H1 (cell line): ENCODE data around the gene TMEM92. TPM values are rescaled to one million over a fixed set of nuclear protein-coding genes. Genes with fewer than 3 reads are reported as not detected.
A peak's percentile ranks its signal among the peaks of the same experiment; 100 is the strongest.

Experiments
- CTCF ChIA-PET: fragments of 300-600 bp; sonication (Branson Sonifier 250); formaldehyde crosslinking; loops from one replicate; lab custom pipeline; 2021; ENCODE audit not compliant: partially characterized antibody; lab: Charles Lee
- POLR2A ChIA-PET: fragments of 300-600 bp; sonication (Branson Sonifier 250); formaldehyde crosslinking; loops from one replicate; lab custom pipeline; 2021; ENCODE audit warnings: inconsistent platforms; ENCODE audit not compliant: partially characterized antibody; lab: Charles Lee
- DNase-seq, 2 experiments: peaks; one replicate each; pipeline versions ENCODE4 v3.0.0 to v3.0.0-alpha.2; 2010 to 2022; ENCODE audit warnings: low spot score in 2 of 2, low read depth in 1 of 2, mixed read lengths in 1 of 2
- FAIRE-seq: peaks from 2 replicates; lab custom pipeline; 2011; peaks lifted over from hg19 to GRCh38; lab: Jason Lieb, UNC
- H2AFZ ChIP-seq: 2 replicates; pipeline ENCODE4 v1.8.1; 2012; ENCODE audit warnings: low read length, inconsistent platforms
- H2AK5ac ChIP-seq: 2 replicates; pipeline ENCODE4 v1.6.1; 2013; ENCODE audit warnings: low read depth, low read length
- H2BK120ac ChIP-seq: replicated peaks from 2 replicates; pipeline ENCODE3; 2013; ENCODE audit warnings: low read depth, low read length, inconsistent platforms
- H2BK12ac ChIP-seq: 2 replicates; pipeline ENCODE4 v1.6.1; 2013; ENCODE audit warnings: low read depth, low read length
- H2BK15ac ChIP-seq: 2 replicates; pipeline ENCODE4 v1.6.1; 2013; ENCODE audit warnings: low read length
- H2BK20ac ChIP-seq: 2 replicates; pipeline ENCODE4 v1.6.1; 2013; ENCODE audit warnings: low read length
- H2BK5ac ChIP-seq: 2 replicates; pipeline ENCODE4 v1.6.1; 2013; ENCODE audit warnings: low read depth, low read length
- H3K14ac ChIP-seq: 2 replicates; pipeline ENCODE4 v1.6.1; 2013; ENCODE audit warnings: inconsistent platforms; ENCODE audit not compliant: insufficient read length
- H3K18ac ChIP-seq: 2 replicates; pipeline ENCODE4 v1.6.1; 2013; ENCODE audit warnings: low read length; ENCODE audit errors: extremely low read depth
- H3K23ac ChIP-seq: 2 replicates; pipeline ENCODE4 v1.6.1; 2013; ENCODE audit warnings: inconsistent platforms; ENCODE audit not compliant: insufficient read length
- H3K23me2 ChIP-seq: 2 replicates; pipeline ENCODE4 v1.6.1; 2013; ENCODE audit warnings: low read depth, low read length
- H3K27ac ChIP-seq: 2 replicates; pipeline ENCODE4 v1.6.1; 2011; ENCODE audit warnings: low read depth, low read length, inconsistent platforms
- H3K27me3 ChIP-seq, 4 experiments: replicated peaks in 1 of 4; 1 replicate in 1 of 4; 2 replicates in 3 of 4; pipeline versions ENCODE4 v1.6.1 to v1.8.1; 2011 to 2013; ENCODE audit warnings: low read length in 3 of 4, mild to moderate bottlenecking in 3 of 4, inconsistent platforms in 2 of 4, mixed read lengths in 2 of 4, moderate library complexity in 1 of 4; ENCODE audit not compliant: control insufficient read depth in 3 of 4, insufficient read depth in 3 of 4; ENCODE audit errors: extremely low read depth in 1 of 4
- H3K36me3 ChIP-seq, 4 experiments: 2 replicates each; pipeline versions ENCODE4 v1.6.1 to v1.8.1; 2011 to 2013; ENCODE audit warnings: mild to moderate bottlenecking in 4 of 4, low read length in 3 of 4, moderate library complexity in 2 of 4, control low read depth in 1 of 4, inconsistent platforms in 1 of 4; ENCODE audit not compliant: insufficient read depth in 4 of 4, control insufficient read depth in 2 of 4
- H3K4ac ChIP-seq: replicated peaks from 2 replicates; pipeline ENCODE3; 2013; ENCODE audit warnings: low read length, low read depth, mixed read lengths, inconsistent platforms; ENCODE audit not compliant: insufficient read length
- H3K4me1 ChIP-seq, 4 experiments: replicated peaks in 1 of 4; 1 replicate in 1 of 4; 2 replicates in 3 of 4; pipeline versions ENCODE4 v1.6.1 to v1.8.1; 2011 to 2013; ENCODE audit warnings: low read length in 3 of 4, inconsistent platforms in 2 of 4, mixed read lengths in 1 of 4; ENCODE audit not compliant: insufficient read depth in 4 of 4, control insufficient read depth in 3 of 4
- H3K4me2 ChIP-seq, 2 experiments: 2 replicates each; pipeline versions ENCODE4 v1.6.1 to v1.8.1; 2011 to 2013; ENCODE audit warnings: low read depth in 2 of 2, low read length in 2 of 2, control low read depth in 1 of 2, inconsistent platforms in 1 of 2, mild to moderate bottlenecking in 1 of 2; ENCODE audit not compliant: insufficient read depth in 1 of 2
- H3K4me3 ChIP-seq, 4 experiments: fragments of 200-600, 300-600 bp in 1 of 4; sonication (generic), shearing (Covaris generic), sonication (Bioruptor Twin) in 1 of 4; 2 replicates each; pipeline versions ENCODE4 v1.5.1 to v1.8.1; 2011 to 2016; ENCODE audit warnings: low read length in 4 of 4, low read depth in 3 of 4, control low read depth in 2 of 4, inconsistent platforms in 2 of 4, mild to moderate bottlenecking in 2 of 4, mixed read lengths in 1 of 4, moderate library complexity in 1 of 4; ENCODE audit not compliant: insufficient read depth in 2 of 4; ENCODE audit errors: extremely low read depth in 1 of 4
- H3K56ac ChIP-seq: replicated peaks from 2 replicates; pipeline ENCODE3; 2013; ENCODE audit warnings: low read depth, mild to moderate bottlenecking, mixed read lengths, low read length, inconsistent platforms; ENCODE audit not compliant: insufficient read length
- H3K79me1 ChIP-seq: 2 replicates; pipeline ENCODE4 v1.6.1; 2013; ENCODE audit warnings: low read depth, low read length, control low read depth
- H3K79me2 ChIP-seq, 2 experiments: 2 replicates each; pipeline versions ENCODE4 v1.6.1 to v1.8.1; 2012 to 2013; ENCODE audit warnings: low read length in 2 of 2, mild to moderate bottlenecking in 2 of 2, inconsistent platforms in 1 of 2; ENCODE audit not compliant: insufficient read depth in 2 of 2, control insufficient read depth in 1 of 2
- H3K9ac ChIP-seq, 4 experiments: replicated peaks in 1 of 4; 1 replicate in 1 of 4; 2 replicates in 3 of 4; pipeline versions ENCODE4 v1.6.1 to v1.8.1; 2011 to 2013; ENCODE audit warnings: low read depth in 3 of 4, low read length in 3 of 4, control low read depth in 2 of 4, mild to moderate bottlenecking in 2 of 4, moderate library complexity in 2 of 4, inconsistent platforms in 1 of 4; ENCODE audit errors: extremely low read depth in 1 of 4
- H3K9me3 ChIP-seq, 2 experiments: 2 replicates each; pipeline versions ENCODE4 v1.6.1 to v1.8.1; 2012 to 2013; ENCODE audit warnings: mild to moderate bottlenecking in 2 of 2, moderate library complexity in 2 of 2, control low read depth in 1 of 2, inconsistent platforms in 1 of 2, low read depth in 1 of 2, low read length in 1 of 2, mixed read lengths in 1 of 2; ENCODE audit not compliant: insufficient read depth in 2 of 2
- H4K20me1 ChIP-seq, 2 experiments: replicated peaks in 1 of 2; 2 replicates each; pipeline versions ENCODE3 to v1.8.1; 2011 to 2013; ENCODE audit warnings: inconsistent platforms in 2 of 2, low read length in 2 of 2, mild to moderate bottlenecking in 1 of 2; ENCODE audit not compliant: insufficient read depth in 2 of 2, control insufficient read depth in 1 of 2
- H4K5ac ChIP-seq: 2 replicates; pipeline ENCODE4 v1.6.1; 2013; ENCODE audit warnings: low read length, low read depth, mixed read lengths, inconsistent platforms; ENCODE audit not compliant: insufficient read length
- H4K8ac ChIP-seq: 2 replicates; pipeline ENCODE4 v1.8.0; 2013; ENCODE audit warnings: mild to moderate bottlenecking, moderate library complexity, low read length, inconsistent platforms; ENCODE audit not compliant: insufficient read depth; ENCODE audit errors: extremely low read depth
- H4K91ac ChIP-seq: replicated peaks from 2 replicates; pipeline ENCODE3; 2013; ENCODE audit warnings: low read length, mixed read lengths, inconsistent platforms; ENCODE audit not compliant: insufficient read length
- ASH2L ChIP-seq: fragments of 200-600, 300-600 bp; sonication (generic); IDR thresholded peaks from one replicate; pipeline ENCODE4 v1.7.1; 2017; ENCODE audit warnings: low read length
- CEBPB ChIP-seq: IDR thresholded peaks from 2 replicates; pipeline ENCODE4 v1.6.1; 2012; ENCODE audit warnings: low read depth, low read length
- CHD1 ChIP-seq: IDR thresholded peaks from 2 replicates; pipeline ENCODE4 v1.6.1; 2012; ENCODE audit warnings: low read depth, low read length, improper control_type of control experiment
- EGR1 ChIP-seq: IDR thresholded peaks from 2 replicates; pipeline ENCODE4 v1.6.1; 2011; ENCODE audit warnings: low read depth, low read length, borderline replicate concordance
- HDAC2 ChIP-seq, 2 experiments: fragments of 300-600 bp in 1 of 2; sonication (generic) in 1 of 2; IDR thresholded peaks; 2 replicates each; pipeline ENCODE4 v1.6.1; 2011 to 2012; ENCODE audit warnings: low read depth in 2 of 2, low read length in 2 of 2, mild to moderate bottlenecking in 2 of 2, moderate library complexity in 2 of 2, borderline replicate concordance in 1 of 2, inconsistent platforms in 1 of 2
- HDAC6 ChIP-seq: IDR thresholded peaks from one replicate; pipeline ENCODE4 v1.7.1; 2012; ENCODE audit warnings: low read depth, mild to moderate bottlenecking, inconsistent platforms, low read length, moderate library complexity
- NRF1 ChIP-seq: IDR thresholded peaks from 2 replicates; pipeline ENCODE4 v1.6.1; 2011; ENCODE audit warnings: mild to moderate bottlenecking, low read depth, low read length, improper control_type of control experiment
- SRF ChIP-seq: IDR thresholded peaks from 2 replicates; pipeline ENCODE4 v1.6.1; 2011; ENCODE audit warnings: mild to moderate bottlenecking, low read depth, low read length, moderate library complexity
- TAF7 ChIP-seq: optimal IDR thresholded peaks from 2 replicates; pipeline ENCODE3; 2011; ENCODE audit warnings: low read depth, mild to moderate bottlenecking, inconsistent platforms, low read length, moderate library complexity, borderline replicate concordance
- TBP ChIP-seq: IDR thresholded peaks from 2 replicates; pipeline ENCODE4 v1.6.1; 2011; ENCODE audit warnings: low read depth, low read length, improper control_type of control experiment
- USF2 ChIP-seq: IDR thresholded peaks from 2 replicates; pipeline ENCODE4 v1.6.1; 2011; ENCODE audit warnings: low read length, improper control_type of control experiment
- ZNF274 ChIP-seq: IDR thresholded peaks from 2 replicates; pipeline ENCODE4 v1.7.0; 2012; ENCODE audit warnings: low read length, borderline replicate concordance; ENCODE audit errors: extremely low read depth
- WGBS, 2 experiments: shearing (Covaris generic) in 1 of 2; methylation state at CpG; one replicate each; pipeline versions ENCODE4 v1.1.6 to v1.1.7; 2013 to 2015; ENCODE audit warnings: low lambda C conversion rate in 2 of 2, mixed read lengths in 2 of 2, inconsistent platforms in 1 of 2, low coverage in 1 of 2, missing lambda C conversion rate in 1 of 2; ENCODE audit not compliant: insufficient replicate concordance in 2 of 2, insufficient coverage in 1 of 2, insufficient read length in 1 of 2; ENCODE audit errors: extremely low coverage in 1 of 2, missing lambda C conversion rate in 1 of 2; 5-methylcytosine and 5-hydroxymethylcytosine counted together
- polyA plus RNA-seq, 7 experiments: library from polyadenylated mRNA; depleted of rRNA in 3 of 7; stranded (reverse) in 5 of 7; unstranded in 2 of 7; fragments of >200 nt in 5 of 7; fragments of 200-250 nt in 2 of 7; gene quantifications; 1 replicate in 5 of 7; 2 replicates in 1 of 7; 4 replicates in 1 of 7; pipeline versions ENCODE4 v1.2.1 to v1.2.3, GENCODE V29; 2011 to 2013; ENCODE audit warnings: missing spikeins in 2 of 7, mixed read lengths in 2 of 7
- total RNA-seq: library from RNA; stranded (reverse); fragmentation: NEBNext Ultra II Directional; extraction: Animal tissue kit (Norgen Biotek cat#: 25700); gene quantifications from 2 replicates; pipeline ENCODE4 v1.2.1, GENCODE V29; 2021

The TMEM92 gene
- total and polyA plus RNA-seq, 2 of the 8 experiments (the other 6 are each of a cell fraction or from before 2014, with no cell fraction given): 11.9 to 24.8 TPM

- WGBS, 2 experiments: 73% methylated on average over 3 of the region's 3 CpGs; no CpG with 5 or more reads in 1 of the 2 experiments
- no peak for FAIRE-seq
- TF ChIP-seq SRF: no peak
- no peak for TF ChIP-seq CEBPB
- TF ChIP-seq TBP: no peak
- TF ChIP-seq TAF7: no peak
- TF ChIP-seq ASH2L: no peak
- TF ChIP-seq HDAC2 (IDR thresholded peaks at IDR 0.05; ENCODE audit: borderline replicate concordance in 1 of 2, low read depth in 2 of 2, low read length in 2 of 2): no peak
- TF ChIP-seq CHD1: no peak
- no peak for TF ChIP-seq HDAC6
- TF ChIP-seq EGR1: no peak
- TF ChIP-seq USF2: no peak
- no peak for TF ChIP-seq NRF1
- no peak for TF ChIP-seq ZNF274
These were observed 36.3 kb downstream of the TMEM92 start for GRCh38 chr17:50310455-50311111.

More at GRCh38 chr17:50310455-50311111, 36.3 kb downstream of the TMEM92 start:
- H2BK20ac ChIP-seq: no peak overlapping the region
- H3K36me3 ChIP-seq: no peaks in the 10 kb centered on the region
- H3K18ac ChIP-seq: no peak overlapping the region
- no peak overlapping the region for H2AFZ ChIP-seq
- CTCF ChIA-PET: interaction anchor here (0.6 to 6.4 kb wide), 5 partner anchors 14 to 173 kb away, joined by 3 to 47 read pairs (median 12); partner anchors contain the start of gene COL1A1
- no peak overlapping the region for H3K4me3 ChIP-seq
- no peaks in the 10 kb centered on the region for H3K79me1 ChIP-seq
- H4K8ac ChIP-seq: no peak overlapping the region
- no peak overlapping the region for H2BK120ac ChIP-seq
- no peaks in the 10 kb centered on the region for H3K79me2 ChIP-seq
- H3K27me3 ChIP-seq: no peaks in the 10 kb centered on the region
- H3K4me2 ChIP-seq: no peak overlapping the region; a peak in 1 of 4 replicates
- no peak overlapping the region for H2AK5ac ChIP-seq
- H3K9ac ChIP-seq: no peak overlapping the region
- H3K23me2 ChIP-seq: no peaks in the 10 kb centered on the region
- H3K27ac ChIP-seq: 0 out of 2 replicates have a peak overlapping the region, but pooled peaks have one; percentile 30
- H3K4ac ChIP-seq: no peak overlapping the region
- 0 out of 4 replicates have a peak, but pooled peaks cover 0 to 3% of the 10 kb centered on the region in 2 experiments for H3K9me3 ChIP-seq
- H3K14ac ChIP-seq: no peak overlapping the region
- POLR2A ChIA-PET: interaction anchor here (0.8 to 1.4 kb wide), 2 partner anchors 45 to 52 kb away, joined by 3 read pairs; no protein-coding TSS in a partner anchor
- H3K56ac ChIP-seq: no peak overlapping the region
- no peak overlapping the region for H3K23ac ChIP-seq
- H4K5ac ChIP-seq: no peak overlapping the region
- no peaks in the 10 kb centered on the region for H4K20me1 ChIP-seq
- no peak overlapping the region for H2BK5ac ChIP-seq
- H3K4me1 ChIP-seq: peaks cover 2 to 12% (median 7%) of the 10 kb centered on the region in 4 experiments; a peak in 4 of 7 replicates
- no peak for DNase-seq
- H2BK15ac ChIP-seq: no peak overlapping the region
- no peak overlapping the region for H2BK12ac ChIP-seq
- H4K91ac ChIP-seq: no peak overlapping the region
